B cell (primary cell): Measurements from ENCODE around the gene PDXP.

ENCODE experiments used
- EZH2 ChIP-seq: IDR thresholded peaks from 2 replicates; pipeline ENCODE4 v1.6.1; 2012; ENCODE audit warnings: borderline replicate concordance, low read depth, mild to moderate bottlenecking, moderate library complexity, low read length; ENCODE audit not compliant: insufficient read depth, poor library complexity, severe bottlenecking
- TF ChIP-seq, protein P1 (sequence below): fragments of 200-600 bp; IDR thresholded peaks from one replicate; pipeline ENCODE4 v1.8.0; 2022; ENCODE audit warnings: antibody characterized with exemption, mild to moderate bottlenecking

DNA sequence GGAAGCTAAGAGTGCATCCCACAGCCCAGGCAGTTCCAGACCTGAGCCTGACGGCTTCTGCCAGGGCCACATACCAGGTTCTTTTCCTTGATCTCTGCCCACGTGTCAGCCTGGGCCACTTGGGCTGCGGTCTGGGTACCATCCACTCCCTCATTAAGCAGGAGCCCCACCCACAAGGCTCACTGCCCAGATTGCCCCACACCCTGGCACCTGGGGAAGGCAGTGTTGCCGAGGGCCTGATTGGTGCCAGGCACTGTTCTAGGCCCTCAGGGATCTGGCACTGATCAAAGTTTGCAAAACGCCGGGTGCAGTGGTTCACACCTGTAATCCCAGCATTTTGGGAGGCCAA is 34.5 kb upstream of the PDXP start:
- TF ChIP-seq, protein P1, sequence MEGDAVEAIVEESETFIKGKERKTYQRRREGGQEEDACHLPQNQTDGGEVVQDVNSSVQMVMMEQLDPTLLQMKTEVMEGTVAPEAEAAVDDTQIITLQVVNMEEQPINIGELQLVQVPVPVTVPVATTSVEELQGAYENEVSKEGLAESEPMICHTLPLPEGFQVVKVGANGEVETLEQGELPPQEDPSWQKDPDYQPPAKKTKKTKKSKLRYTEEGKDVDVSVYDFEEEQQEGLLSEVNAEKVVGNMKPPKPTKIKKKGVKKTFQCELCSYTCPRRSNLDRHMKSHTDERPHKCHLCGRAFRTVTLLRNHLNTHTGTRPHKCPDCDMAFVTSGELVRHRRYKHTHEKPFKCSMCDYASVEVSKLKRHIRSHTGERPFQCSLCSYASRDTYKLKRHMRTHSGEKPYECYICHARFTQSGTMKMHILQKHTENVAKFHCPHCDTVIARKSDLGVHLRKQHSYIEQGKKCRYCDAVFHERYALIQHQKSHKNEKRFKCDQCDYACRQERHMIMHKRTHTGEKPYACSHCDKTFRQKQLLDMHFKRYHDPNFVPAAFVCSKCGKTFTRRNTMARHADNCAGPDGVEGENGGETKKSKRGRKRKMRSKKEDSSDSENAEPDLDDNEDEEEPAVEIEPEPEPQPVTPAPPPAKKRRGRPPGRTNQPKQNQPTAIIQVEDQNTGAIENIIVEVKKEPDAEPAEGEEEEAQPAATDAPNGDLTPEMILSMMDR = no peak
- no peak for TF ChIP-seq EZH2
